GM12878 (cell line): ENCODE data around the gene CMSS1. TPM values are rescaled to one million over a fixed set of nuclear protein-coding genes. Genes with fewer than 3 reads are reported as not detected.

Source experiments
- BACH1 ChIP-seq: fragments of 450-650 bp; IDR thresholded peaks from 2 replicates; pipeline ENCODE4 v1.6.1; 2017; ENCODE audit warnings: mild to moderate bottlenecking, borderline replicate concordance
- BHLHE40 ChIP-seq, 2 experiments: fragments of 450-650 bp in 1 of 2; IDR thresholded peaks; 2 replicates each; pipeline ENCODE4 v1.6.1; 2011 to 2017; ENCODE audit warnings: low read depth in 2 of 2, borderline replicate concordance in 1 of 2, improper control_type of control experiment in 1 of 2, low read length in 1 of 2, mild to moderate bottlenecking in 1 of 2
- CBX5 ChIP-seq: sonication (generic); IDR thresholded peaks from 2 replicates; pipeline ENCODE4 v1.6.1; 2016; ENCODE audit warnings: low read depth, moderate library complexity, mild to moderate bottlenecking, inconsistent platforms
- EZH2 ChIP-seq: IDR thresholded peaks from 2 replicates; pipeline ENCODE4 v1.6.1; 2012; ENCODE audit warnings: low read depth, mild to moderate bottlenecking, control low read depth, inconsistent platforms, low read length, borderline replicate concordance; ENCODE audit not compliant: control insufficient read depth
- GABPA ChIP-seq: IDR thresholded peaks from 2 replicates; pipeline ENCODE4 v1.6.1; 2014; ENCODE audit warnings: antibody characterized with exemption, low read depth, mild to moderate bottlenecking, inconsistent platforms
- MYC ChIP-seq: IDR thresholded peaks from 2 replicates; pipeline ENCODE4 v1.6.1; 2011; ENCODE audit warnings: mild to moderate bottlenecking, low read length, moderate library complexity, inconsistent platforms; ENCODE audit not compliant: insufficient read depth, insufficient replicate concordance, insufficient read length, severe bottlenecking
- NFYB ChIP-seq: IDR thresholded peaks from 2 replicates; pipeline ENCODE4 v1.6.1; 2011; ENCODE audit warnings: low read depth, mild to moderate bottlenecking, low read length, improper control_type of control experiment, moderate library complexity; ENCODE audit not compliant: insufficient read depth
- PAX8 ChIP-seq: fragments of 450-650 bp; IDR thresholded peaks from 2 replicates; pipeline ENCODE4 v1.6.1; 2017; ENCODE audit warnings: mild to moderate bottlenecking, moderate library complexity
- POLR2A ChIP-seq: IDR thresholded peaks from 2 replicates; pipeline ENCODE4 v1.6.1; 2011; ENCODE audit warnings: low read depth, mild to moderate bottlenecking, low read length
- POU2F2 ChIP-seq: IDR thresholded peaks from 3 replicates; pipeline ENCODE4 v1.6.1; 2011; ENCODE audit warnings: low read depth, mild to moderate bottlenecking, low read length, borderline replicate concordance
- RB1 ChIP-seq: fragments of 450-650 bp; formaldehyde crosslinking; IDR thresholded peaks from 2 replicates; pipeline ENCODE4 v1.6.1; 2017; ENCODE audit warnings: mild to moderate bottlenecking, borderline replicate concordance
- SRF ChIP-seq, 2 experiments: IDR thresholded peaks; 2 replicates each; pipeline ENCODE4 v1.6.1; 2011; ENCODE audit warnings: low read depth in 2 of 2, low read length in 2 of 2, mild to moderate bottlenecking in 1 of 2, moderate library complexity in 1 of 2
- TCF12 ChIP-seq: IDR thresholded peaks from 2 replicates; pipeline ENCODE4 v1.6.1; 2011; ENCODE audit warnings: low read depth, mild to moderate bottlenecking, low read length
- ZBED1 ChIP-seq: IDR thresholded peaks from 2 replicates; pipeline ENCODE4 v1.6.1; 2016; ENCODE audit warnings: borderline replicate concordance
- ZNF687 ChIP-seq: fragments of 450-650 bp; IDR thresholded peaks from 2 replicates; pipeline ENCODE4 v1.6.1; 2017; ENCODE audit warnings: mild to moderate bottlenecking, moderate library complexity
- polyA plus RNA-seq, 11 experiments: library from polyadenylated mRNA; depleted of rRNA in 4 of 11; unstranded in 6 of 11; stranded (reverse) in 5 of 11; fragments of >200 nt; fragmentation: Nextera tagmentation in 4 of 11; fragmentation: Illumina TruSeq in 1 of 11; extraction: Ambion mirVana in 4 of 11; extraction: Trizol in 1 of 11; gene quantifications; 1 replicate in 1 of 11; 2 replicates in 10 of 11; pipeline versions ENCODE4 v1.2.1 to v1.2.3, GENCODE V29; 2011 to 2016; ENCODE audit warnings: inconsistent platforms in 2 of 11, missing spikeins in 2 of 11, low read depth in 1 of 11
- total RNA-seq, 4 experiments: library from RNA; depleted of rRNA in 3 of 4; stranded (reverse); fragments of >200 nt in 3 of 4; fragmentation: Illumina TruSeq in 1 of 4; extraction: Trizol in 1 of 4; gene quantifications; 2 replicates each; pipeline versions ENCODE4 v1.2.1 to v1.2.3, GENCODE V29; 2013 to 2021

Gene CMSS1
- total and polyA plus RNA-seq, 10 of the 15 experiments (the other 5 are each of a cell fraction or from before 2014, with no cell fraction given), result 31.0 to 118 (median 70.1) TPM

DNA sequence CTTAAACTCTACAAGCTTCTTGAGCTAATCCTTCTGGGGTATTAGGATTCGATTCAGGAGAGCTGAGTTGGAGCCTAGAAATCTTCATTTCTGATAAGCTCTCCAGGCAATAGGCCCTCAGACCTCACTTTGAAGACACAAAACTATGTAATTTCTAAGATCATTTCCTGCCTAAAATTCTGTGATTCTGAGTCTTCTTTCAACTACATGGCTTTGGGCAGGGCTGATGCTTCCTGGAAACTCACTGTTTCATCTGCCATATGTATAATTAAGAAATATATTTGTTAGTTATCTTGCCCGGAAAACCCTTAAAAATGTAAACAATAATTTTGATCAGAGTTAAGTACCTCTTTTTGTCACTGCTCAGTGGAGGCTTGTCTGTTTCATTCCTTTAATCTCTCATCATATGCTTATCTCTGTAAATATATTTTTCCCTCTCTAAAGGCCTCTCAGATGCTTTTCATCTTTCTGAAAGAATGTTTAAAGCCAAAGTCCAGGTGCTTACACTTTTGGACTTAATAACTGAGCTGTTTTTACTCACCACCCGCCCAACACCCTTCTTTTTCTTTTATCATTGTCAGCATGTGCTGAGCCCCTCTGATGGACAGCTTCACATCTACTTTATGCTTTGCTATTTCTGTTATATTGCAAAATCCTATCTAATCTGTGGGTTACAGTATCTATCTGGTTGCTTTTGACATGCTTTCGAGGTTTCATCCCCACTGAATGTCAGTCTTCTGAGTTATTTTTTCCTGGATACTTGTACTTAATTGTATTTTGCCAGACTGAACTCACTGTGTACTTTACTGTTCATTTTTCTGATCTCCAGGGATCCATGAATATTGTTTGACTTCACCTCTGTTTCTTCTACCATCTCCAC is 258.4 kb downstream of the CMSS1 start (continued):
- TF ChIP-seq ZNF687, result no peak
- TF ChIP-seq PAX8, result no peak
- no peak for TF ChIP-seq GABPA
- no peak for TF ChIP-seq RB1
- no peak for TF ChIP-seq TCF12
- no peak for TF ChIP-seq BACH1
- no peak for TF ChIP-seq NFYB
- no peak for TF ChIP-seq EZH2
- no peak for TF ChIP-seq ZBED1
- no peak for TF ChIP-seq POU2F2
- no peak for TF ChIP-seq MYC
- no peak for TF ChIP-seq BHLHE40 (IDR thresholded peaks at IDR 0.05; ENCODE audit: borderline replicate concordance in 1 of 2, low read depth in 2 of 2, low read length in 1 of 2)
- TF ChIP-seq CBX5, result no peak
- no peak for TF ChIP-seq SRF (IDR thresholded peaks at IDR 0.05; ENCODE audit: low read depth in 2 of 2, low read length in 2 of 2)
- TF ChIP-seq POLR2A, result no peak
- TF ChIP-seq, all 136 proteins: peak for 0
